ENCODE measurements around the gene EPB41.

DNA sequence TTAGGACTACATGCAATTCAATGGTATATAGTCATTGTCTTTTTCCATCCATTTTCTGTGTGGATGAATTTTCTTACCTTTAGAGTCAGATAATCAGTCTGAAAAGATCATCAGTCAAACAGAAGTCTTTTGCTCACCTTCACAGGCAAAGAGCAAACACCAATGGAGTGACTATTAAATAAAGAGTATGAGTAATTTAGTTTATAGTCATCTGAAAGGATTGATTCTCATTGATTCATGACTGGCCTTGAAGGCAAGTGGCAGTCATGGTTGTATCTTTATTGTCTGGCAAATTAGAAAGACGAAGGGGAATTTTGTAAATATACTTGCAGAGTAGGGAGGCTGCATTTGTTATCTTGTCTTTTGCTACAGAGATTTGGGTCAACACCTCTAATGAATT, 89.9 kb downstream of the EPB41 start:
- no peak for TF ChIP-seq EZH2 (IDR thresholded peaks at IDR 0.05; ENCODE audit: borderline replicate concordance)
- TF ChIP-seq, protein P1, sequence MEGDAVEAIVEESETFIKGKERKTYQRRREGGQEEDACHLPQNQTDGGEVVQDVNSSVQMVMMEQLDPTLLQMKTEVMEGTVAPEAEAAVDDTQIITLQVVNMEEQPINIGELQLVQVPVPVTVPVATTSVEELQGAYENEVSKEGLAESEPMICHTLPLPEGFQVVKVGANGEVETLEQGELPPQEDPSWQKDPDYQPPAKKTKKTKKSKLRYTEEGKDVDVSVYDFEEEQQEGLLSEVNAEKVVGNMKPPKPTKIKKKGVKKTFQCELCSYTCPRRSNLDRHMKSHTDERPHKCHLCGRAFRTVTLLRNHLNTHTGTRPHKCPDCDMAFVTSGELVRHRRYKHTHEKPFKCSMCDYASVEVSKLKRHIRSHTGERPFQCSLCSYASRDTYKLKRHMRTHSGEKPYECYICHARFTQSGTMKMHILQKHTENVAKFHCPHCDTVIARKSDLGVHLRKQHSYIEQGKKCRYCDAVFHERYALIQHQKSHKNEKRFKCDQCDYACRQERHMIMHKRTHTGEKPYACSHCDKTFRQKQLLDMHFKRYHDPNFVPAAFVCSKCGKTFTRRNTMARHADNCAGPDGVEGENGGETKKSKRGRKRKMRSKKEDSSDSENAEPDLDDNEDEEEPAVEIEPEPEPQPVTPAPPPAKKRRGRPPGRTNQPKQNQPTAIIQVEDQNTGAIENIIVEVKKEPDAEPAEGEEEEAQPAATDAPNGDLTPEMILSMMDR (IDR thresholded peaks at IDR 0.05; ENCODE audit: poor library complexity) = no peak
- no peak for TF ChIP-seq EZH2phosphoT487 (IDR thresholded peaks at IDR 0.05; ENCODE audit: low read depth, severe bottlenecking, unreplicated experiment)

All from hepatocyte (in vitro differentiated cells).